ENCODE data around the gene CKMT1A.
A peak's percentile ranks its signal among the peaks of the same experiment; 100 is the strongest.
"Not testable (repeated sequence)": the region's sequence is repeated elsewhere in the genome, so short reads cannot be mapped to it uniquely, and the experiment has no call there.

The CKMT1A gene

DNA sequence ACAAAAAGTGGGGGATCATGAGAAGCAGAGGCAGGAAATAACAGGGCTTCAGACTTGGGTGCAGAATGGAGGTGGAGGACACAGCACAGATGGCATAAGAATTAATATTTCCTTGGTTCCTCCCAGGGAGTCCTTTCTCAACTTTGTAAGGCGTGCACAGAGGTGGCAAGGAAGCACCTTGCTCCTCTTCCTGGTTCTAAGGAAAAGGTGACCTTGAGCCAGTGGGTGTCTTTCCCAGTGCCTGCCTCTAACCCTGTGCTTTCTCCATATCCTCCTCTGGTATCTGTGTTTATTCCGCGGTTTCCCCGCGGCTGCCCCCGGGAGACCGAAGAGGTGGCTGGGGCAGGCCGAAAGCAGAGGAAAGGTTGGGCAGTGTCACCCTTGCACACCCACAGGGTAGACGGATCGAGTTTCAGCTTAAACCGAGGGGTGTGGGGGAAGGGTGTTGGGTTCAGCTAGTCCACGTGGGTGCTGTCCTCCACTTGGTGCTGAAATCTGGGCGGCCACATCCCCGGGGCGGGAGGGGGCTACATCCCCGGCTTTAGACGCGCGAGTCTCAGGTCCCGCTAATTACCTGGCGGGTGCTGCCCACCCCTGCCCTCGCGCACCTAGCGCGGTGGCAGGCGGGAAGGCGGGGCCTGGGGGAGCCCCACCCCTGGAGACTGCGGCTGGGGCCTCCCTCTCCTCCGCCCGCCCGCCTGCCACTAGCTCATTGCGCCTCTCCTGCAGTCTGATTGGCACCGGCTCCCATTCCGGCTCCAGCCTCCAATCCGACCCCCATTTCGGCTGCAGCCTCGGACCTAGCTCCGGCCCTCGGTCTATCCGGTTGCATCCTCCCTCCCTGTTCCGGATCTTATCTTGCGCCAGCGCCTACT is at the start of gene CKMT1A:
TSS of gene CKMT1A (plus strand) at position 712 of the 875 bp plus-strand sequence. CDS start 192 bp downstream, outside the sequence.
- not testable (repeated sequence) for DNase-seq

DNA sequence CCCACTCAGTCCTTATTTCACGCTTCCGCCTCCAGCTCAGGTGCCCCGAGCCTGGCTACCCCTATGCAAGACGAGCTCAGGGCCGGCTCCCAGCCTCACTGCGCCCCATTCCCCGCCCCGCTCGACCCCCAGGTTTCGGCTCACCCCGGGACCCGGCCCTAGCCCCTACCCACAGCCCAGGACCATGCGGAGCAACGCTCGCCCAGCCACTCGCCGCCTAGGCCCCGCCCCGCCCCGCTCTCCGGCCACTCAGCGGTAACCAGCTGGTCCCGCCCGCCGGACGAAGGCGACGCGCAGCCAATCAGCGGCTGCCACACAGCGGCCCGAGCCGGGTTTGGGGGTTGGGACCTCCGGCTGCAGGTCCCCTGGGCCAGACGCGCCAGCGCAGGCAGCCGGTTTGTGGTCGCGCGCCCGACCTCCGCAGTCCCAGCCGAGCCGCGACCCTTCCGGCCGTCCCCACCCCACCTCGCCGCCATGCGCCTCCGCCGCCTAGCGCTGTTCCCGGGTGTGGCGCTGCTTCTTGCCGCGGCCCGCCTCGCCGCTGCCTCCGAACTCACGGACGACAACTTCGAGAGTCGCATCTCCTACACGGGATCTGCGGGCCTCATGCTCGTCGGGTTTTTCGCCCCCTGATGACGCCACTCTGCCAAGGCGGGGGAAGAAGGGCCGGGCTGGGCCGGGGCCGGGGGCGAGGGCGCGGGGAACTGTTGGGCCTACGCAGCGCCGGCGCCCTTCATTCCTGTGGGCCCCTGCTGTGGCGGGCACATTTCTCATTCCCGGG is 44.8 kb upstream of the CKMT1A start, which contains the start of gene CATSPER2:
TSS of gene CATSPER2 (minus strand) at position 196 of the 781 bp plus-strand sequence. CDS start 783 bp downstream, outside the sequence.
- no peak for DNase-seq

DNA sequence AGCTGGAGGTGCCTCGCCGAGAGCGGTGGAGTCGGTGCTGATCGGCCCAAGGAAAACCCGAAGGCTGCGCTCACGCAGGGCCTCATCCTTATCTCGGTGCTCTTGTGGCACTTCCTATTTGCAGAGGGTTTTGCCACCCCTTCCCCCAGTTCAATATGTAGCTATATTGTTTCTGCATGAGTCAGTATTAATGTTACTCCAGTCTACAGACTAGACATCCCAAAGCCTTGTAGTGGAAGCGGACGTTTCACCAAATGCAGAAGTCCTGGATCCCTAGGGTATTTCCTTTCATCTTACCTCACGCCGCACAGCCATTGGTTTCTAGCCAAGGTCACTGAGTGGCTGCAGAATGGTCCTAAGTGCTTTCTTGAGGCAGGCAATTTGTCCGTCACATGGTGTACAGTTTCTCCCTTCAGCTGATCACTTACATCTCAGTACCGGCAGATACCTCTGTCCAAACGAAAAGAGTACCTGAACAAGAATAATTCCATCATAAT is 44.2 kb upstream of the CKMT1A start:
- not testable (repeated sequence) for DNase-seq

DNA sequence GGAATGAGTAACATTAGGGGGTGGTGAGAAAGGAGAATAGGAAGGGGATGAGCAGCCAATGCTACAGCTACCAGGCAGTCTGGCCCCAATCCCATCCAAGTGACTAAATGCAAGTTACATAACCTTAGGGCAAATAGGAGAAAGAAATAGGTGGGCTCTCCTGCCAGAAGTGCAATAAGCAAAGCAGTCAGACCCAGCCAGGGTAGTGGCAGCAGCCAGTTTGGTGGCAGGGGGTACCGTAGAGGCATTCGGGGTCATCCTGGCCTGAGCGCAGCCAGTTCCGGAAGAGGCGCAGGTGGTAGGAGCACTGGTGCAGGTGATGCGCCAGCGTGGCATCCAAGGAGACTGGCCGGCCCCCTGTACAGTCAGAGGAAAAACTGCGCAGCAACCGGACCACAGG is 33.9 kb upstream of the CKMT1A start:
- DNase-seq: not testable (repeated sequence)

DNA sequence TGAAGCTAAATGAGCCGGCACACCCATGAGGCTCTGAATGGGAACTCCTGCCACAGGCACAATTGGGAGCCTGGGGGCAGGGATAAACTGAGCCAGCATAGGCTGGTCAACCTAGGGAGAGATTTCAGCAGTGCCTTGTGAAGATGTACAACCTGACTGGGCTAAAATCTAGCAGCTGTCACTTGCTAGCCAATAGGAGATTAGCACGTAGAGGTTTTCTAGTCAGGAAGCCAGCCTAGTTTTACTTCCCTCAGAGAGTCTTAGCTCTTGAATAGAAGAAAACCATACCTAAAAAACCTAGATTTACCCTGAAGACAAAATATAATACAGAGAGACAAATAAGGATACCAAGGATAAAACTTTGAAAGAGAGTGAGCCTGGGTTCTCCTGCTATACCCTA is 31.4 kb upstream of the CKMT1A start:
- DNase-seq: not testable (repeated sequence)

DNA sequence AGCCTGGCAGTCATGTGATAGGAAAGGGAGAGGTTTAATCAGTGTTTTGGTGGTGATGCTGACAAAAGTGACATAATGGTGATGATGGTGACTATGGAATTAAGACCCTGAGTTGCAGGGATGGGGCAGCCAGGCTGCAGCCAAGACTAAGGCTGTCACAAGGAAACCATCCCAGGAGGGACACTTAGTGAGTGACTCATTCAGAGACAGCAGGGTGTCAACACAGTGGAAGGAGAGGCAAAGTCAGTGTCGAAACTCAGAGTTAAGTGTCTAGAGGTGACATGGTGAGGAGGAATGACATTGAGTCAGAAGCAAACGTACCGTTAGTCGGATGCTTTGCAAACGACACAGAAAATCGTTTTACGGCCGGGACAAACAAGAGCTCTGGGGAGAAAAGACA is 30.3 kb upstream of the CKMT1A start:
- not testable (repeated sequence) for DNase-seq

DNA sequence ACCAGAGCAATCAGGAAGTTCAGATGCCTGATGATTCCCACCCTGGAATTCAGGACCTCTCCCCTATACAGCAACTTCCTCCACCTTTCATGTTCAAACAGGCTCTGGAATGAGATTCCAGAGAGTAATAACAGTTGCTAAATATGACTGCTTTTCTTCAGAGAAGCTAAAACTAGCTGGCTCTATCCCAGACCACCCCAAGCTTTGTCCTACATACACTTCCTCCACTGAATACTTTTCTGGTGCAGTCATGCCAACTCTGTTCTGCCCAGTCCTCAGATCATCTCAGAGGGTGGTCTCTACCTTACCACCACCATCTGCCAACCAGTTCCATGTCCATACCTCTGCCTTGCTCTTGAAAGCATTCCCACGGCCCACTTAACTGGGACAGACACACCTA is 27.5 kb upstream of the CKMT1A start:
- DNase-seq: not testable (repeated sequence)

DNA sequence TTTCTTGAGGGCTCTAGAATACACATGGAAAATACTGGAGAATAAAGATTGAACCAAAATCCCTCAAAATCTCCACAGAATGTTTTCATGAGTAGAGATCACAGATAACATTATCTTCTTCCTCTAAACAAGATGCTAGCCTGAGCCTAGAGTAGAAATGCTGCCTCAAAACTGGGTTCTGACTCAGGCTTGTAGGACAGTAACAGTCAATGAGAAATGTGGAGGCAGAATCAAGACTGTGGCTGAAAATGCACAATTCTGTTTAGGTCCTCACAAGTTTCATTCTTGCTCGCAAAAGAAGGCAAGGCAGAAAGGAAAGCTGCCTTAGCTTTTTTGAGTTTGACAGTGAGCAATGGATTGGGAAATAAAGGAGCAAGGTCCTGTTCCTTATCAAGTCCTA is 19.5 kb upstream of the CKMT1A start:
- not testable (repeated sequence) for DNase-seq

DNA sequence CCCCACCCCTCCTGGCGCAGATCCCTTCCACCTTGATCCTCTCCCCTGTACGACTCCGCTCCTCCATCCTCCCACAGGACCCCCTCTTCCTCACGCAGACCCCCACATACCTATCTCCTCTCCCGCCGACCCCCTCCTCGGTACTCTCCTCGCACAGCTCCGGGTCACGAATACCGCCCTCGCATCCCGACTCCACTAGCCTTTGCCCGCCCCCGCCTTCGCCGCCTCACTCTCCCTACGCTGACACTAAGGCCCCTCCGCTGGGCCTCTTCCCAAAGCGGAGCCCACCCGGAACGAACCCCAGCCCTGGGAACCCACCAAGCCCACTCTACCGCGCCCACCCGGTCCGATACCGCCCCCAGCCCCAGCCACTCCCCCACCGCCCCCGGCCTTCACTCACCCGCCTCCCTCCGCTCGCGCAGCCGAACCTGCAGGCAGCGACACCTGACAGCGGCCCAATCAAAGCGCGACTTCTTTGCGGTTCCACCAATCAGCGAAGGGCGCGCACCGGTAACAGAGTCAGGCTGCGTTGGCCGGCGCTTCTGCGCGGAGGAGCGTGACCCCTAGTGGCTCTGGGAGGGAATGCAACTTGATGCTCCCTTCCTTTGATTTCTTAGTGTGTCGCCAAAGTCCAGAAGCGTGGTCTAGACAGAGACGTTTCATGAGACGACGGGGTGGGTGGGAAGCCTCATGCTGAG is 3.9 kb upstream of the CKMT1A start:
- DNase-seq: not testable (repeated sequence)

DNA sequence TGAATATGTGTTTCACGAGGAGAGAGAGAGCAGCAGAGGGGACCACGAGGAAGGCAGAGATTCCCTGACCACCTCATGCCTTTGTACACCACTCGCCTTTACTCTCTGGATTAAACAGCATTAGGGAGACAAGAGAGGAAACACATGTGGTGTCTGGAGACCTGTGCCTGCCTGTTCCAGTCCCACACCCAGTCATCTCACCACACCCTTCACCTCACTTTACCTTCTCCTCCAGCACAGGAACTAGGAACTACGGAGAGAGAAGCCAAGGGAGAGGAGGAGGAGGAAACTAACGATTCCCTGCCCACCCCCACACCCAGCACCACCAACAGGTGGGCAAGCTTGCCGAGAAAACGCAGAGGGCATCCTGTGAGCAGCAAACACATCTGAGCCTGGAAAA is 980 bp upstream of the CKMT1A start:
- DNase-seq: not testable (repeated sequence)

DNA sequence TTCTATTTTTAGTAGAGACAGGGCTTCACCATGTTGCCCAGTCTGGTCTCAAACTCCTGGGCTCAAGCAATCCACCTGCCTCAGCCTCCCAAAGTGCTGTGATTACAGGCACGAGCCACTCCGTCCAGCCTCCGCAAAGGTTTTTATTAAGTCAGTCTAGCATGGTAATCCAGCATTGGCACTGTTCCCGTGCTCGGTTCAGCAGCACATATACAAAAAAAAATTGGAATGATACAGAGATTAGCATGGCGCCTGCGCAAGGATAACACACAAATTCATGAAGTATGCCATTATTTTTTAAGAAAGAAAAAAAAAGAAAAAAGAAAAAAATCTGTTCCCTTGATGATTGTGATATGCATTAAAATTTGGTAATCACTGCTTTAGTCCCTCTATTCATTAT is 8.5 kb downstream of the CKMT1A start:
- no peak for DNase-seq

DNA sequence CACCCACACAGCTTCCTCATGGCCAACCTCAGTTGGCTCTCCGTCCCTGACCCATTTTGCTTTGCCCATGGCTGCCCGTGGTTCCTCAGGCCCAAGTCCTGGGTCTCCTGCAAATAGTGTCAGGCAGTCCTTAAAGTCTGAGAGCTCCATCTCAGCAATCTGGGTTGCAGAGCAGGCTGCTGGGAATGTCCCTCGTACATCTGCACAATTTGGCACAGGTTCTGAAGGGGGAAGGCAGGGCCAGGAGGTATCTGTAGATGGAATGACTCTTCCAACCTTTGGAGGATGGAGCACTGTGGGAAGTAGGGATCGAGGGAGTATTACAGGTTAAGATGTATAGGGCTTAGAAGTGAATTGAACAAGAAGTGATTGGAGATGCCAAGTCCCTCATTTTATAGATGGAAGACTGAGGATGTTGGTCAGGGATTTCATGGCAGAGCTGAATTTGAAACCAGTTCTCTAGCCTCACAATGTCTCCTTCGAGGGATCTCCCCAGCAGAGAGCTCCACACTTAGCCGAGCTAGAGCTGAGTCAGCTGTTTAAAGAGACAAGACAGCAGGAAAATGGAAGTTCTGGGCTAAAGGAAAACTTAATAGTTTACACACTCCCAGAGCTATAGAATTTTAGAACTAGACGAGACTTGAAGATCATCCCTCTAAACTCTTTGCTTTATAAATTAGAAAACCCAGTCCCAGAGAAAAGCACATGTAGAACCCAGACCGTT is 9.2 kb downstream of the CKMT1A start:
- DNase-seq: no peak

DNA sequence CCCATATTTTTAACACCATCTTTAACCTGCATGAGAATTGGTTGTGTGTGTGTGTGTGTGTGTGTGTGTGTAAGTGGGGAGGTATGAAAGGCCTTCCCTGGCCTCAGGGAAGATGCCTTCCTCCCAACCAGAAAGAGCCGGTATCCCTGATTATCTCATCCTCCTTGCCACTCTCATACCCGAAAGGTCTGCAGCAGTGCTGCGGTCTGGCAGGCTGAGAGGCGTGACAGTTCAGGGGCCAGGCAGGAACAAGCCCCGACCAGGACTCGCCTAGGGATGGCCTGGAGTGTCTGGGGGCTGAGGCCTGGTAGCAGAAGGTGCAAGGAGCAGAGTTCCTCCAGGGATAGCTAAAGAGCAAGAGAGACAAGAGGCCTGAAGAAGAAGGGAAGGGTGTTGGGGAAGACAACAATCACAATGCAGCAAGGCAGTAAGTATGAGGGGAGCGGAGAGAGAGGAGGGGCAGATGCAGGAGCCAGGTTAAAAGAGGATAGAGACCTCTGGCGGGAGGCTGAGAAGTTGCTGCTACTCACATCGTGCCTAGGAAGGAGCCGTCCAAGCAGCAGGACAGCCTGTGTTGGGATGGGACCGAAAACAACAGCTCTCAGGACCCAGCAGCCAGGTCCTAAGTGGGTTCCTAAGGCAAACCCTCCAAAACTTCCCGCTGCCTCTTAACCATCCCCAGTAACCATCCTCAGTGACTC is 16.9 kb downstream of the CKMT1A start:
- not testable (repeated sequence) for DNase-seq

DNA sequence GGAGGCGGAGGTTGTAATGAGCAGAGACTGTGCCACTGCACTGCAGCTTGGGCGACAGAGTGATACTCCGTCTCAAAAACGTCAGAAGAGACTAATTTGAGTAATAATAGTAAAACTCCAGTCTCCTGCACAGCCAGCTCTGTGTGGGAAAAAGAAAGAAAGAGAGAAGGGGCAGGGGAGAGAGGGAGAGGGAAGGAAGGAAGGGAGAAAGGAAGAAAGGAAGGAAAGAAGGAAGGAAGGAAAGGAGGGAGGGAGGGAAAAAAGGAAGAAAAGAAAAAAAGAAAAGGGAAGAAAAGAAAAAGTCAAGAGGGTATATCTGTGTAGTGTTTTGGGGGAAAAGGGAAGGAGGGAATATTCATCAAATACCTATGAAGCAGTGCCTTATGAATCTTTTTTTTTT is 29.5 kb downstream of the CKMT1A start:
- DNase-seq: no peak

DNA sequence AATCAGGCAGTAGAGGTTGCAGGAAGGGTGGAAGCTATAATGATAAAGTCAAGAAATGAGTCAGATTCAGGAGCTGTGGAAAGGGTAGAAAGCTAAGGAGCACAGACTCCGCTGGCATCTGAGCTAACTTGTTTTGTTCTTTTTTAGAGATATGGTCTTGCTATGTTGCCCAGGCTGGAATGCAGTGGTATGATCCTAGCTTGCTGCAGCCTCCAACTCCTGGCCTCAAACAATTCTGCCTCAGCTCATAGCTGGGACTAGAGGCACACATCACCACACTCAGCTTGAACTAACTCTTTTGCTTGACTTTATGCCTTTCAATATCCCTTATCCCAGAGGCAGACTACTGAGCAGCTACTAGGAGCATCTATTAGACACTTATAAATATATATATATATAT is 32.6 kb downstream of the CKMT1A start:
- DNase-seq: not testable (repeated sequence)

DNA sequence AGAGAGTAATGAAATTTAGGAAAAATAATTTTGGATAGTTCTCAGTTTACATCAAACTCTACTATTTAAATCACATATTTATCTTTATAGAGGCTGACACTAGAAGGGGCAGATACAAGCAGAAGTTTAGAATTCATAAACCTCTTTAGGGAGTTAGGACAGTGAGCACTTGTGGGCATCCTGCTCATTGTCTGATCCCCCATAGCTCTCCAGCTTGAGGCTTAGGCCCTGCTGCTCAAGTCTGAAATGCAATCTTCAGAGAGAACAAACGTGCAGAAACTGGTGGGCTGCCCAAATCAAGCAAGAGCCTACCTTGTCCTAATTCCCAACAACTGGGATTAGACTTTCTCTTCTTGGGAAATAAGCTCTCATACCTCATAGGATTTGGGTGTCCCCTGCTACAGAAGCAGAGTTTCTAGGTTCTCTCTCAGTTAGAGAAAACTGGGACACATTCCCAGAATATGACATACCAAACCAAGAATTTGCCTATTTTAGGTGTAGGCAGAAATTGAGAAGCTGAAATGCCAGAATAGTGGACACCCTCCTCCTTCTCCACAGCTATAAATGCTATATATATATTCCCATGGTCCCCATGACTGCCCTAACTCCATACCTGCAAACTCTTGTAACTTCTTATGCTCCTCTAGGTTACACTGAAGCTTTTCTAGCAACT is 34.5 kb downstream of the CKMT1A start:
- DNase-seq: not testable (repeated sequence)

DNA sequence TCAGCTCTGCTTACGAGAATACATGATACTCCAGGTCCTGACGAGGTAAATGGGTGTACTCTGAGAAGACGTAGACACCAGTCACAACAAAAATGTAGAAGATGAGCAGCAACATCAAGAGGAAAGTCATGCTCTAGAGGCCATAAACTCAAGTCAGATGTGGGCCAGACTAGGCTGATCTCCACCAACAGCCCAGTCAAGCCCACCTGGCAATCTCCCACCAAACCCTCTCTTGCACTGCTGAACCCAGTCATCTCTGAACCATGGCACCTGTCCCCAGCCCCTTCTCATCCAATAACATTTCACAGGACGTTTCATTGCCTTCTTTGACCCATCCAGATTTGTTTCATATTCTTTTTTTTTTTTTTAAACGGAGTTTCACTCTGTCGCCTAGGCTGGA is 41.8 kb downstream of the CKMT1A start:
- no peak for DNase-seq

DNA sequence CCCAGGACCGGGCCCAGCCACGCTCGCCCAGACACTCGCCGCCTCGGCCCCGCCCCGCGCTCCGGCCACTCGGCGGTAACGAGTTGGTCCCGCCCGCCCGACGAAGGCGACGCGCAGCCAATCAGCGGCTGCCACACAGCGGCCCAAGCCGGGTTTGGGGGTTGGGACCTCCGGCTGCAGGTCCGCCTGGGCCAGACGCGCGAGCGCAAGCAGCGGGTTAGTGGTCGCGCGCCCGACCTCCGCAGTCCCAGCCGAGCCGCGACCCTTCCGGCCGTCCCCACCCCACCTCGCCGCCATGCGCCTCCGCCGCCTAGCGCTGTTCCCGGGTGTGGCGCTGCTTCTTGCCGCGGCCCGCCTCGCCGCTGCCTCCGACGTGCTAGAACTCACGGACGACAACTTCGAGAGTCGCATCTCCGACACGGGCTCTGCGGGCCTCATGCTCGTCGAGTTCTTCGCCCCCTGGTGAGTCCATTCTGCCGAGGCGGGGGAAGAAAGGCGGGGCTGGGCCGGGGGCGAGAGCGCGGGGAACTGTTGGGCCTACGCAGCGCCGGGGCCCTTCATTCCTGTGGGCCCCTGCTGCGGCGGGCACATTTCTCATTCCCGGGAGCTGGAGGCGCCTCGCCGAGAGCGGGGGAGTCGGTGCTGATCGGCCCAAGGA is 52.7 kb downstream of the CKMT1A start, which contains the start of gene PDIA3:
TSS of gene PDIA3 (plus strand) at position 194 of the 658 bp plus-strand sequence. CDS start at position 296, 102 bp downstream.
- DNase-seq: peak; percentile 59

DNA sequence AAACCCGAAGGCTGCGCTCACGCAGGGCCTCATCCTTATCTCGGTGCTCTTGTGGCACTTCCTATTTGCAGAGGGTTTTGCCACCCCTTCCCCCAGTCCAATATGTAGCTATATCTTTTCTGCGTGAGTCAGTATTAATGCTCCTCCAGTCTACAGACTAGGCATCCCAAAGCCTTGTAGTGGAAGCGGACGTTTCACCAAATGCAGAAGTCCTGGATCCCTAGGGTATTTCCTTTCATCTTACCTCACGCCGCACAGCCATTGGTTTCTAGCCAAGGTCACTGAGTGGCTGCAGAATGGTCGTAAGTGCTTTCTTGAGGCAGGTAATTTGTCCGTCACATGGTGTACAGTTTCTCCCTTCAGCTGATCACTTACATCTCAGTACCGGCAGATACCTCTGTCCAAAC is 53.2 kb downstream of the CKMT1A start:
- DNase-seq: peak; percentile 33

DNA sequence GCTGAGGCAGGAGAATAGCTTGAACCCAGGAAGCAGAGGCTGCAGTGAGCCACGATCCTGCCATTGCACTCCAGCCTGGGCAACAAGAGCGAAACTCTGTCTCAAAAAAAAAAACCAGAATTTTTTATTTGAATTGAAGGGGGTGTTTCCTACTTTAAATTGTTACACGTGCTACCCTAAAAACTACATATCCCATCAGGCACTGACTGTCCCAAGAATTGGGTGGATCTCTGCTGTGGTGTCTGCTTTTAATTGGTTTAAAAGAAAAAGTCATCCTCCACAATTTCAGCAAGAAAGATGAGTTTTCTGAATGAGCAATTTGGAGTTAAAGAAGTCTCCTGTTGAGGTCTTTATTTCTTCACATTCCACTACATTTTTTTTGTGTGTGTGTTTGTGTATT is 54.7 kb downstream of the CKMT1A start:
- no peak for DNase-seq
